Thymus (tissue), 11 donors: ENCODE results near the gene LYPD3. TPM values are rescaled to one million over a fixed set of nuclear protein-coding genes. Genes with fewer than 3 reads are reported as not detected.
"Not testable (repeated sequence)": the region's sequence is repeated elsewhere in the genome, so short reads cannot be mapped to it uniquely, and the experiment has no call there.

Source experiments
- DNase-seq, 9 donors: peaks; one replicate each; pipeline ENCODE4 v3.0.0-alpha.2; 2013; ENCODE audit warnings: low spot score in 9 of 9, low read depth in 6 of 9, missing footprints in 1 of 9
- H3K27ac ChIP-seq, 2 donors: one replicate each; pipeline ENCODE4 v1.5.1; 2013; ENCODE audit warnings: control low read depth in 1 of 2, low read depth in 1 of 2, low read length in 1 of 2, mild to moderate bottlenecking in 1 of 2, moderate library complexity in 1 of 2
- H3K27me3 ChIP-seq, 2 donors: one replicate each; pipeline ENCODE4 v1.5.1; 2013; ENCODE audit warnings: low read length in 1 of 2; ENCODE audit not compliant: control insufficient read depth in 2 of 2, insufficient read depth in 1 of 2
- H3K36me3 ChIP-seq, 2 donors: one replicate each; pipeline ENCODE4 v1.5.1; 2013; ENCODE audit warnings: low read length in 1 of 2, mild to moderate bottlenecking in 1 of 2, moderate library complexity in 1 of 2; ENCODE audit not compliant: control insufficient read depth in 2 of 2, insufficient read depth in 2 of 2
- H3K4me1 ChIP-seq, 2 donors: one replicate each; pipeline ENCODE4 v1.5.1; 2013; ENCODE audit warnings: low read length in 2 of 2; ENCODE audit not compliant: control insufficient read depth in 2 of 2, insufficient read depth in 2 of 2
- H3K4me3 ChIP-seq, 2 donors: one replicate each; pipeline ENCODE4 v1.5.1; 2013; ENCODE audit warnings: low read length in 2 of 2, control low read depth in 1 of 2, mild to moderate bottlenecking in 1 of 2
- H3K9me3 ChIP-seq, 2 donors: one replicate each; pipeline ENCODE4 v1.5.1; 2013; ENCODE audit warnings: low read length in 1 of 2, mild to moderate bottlenecking in 1 of 2; ENCODE audit not compliant: control insufficient read depth in 2 of 2, insufficient read depth in 1 of 2
- WGBS: extraction: QIAGEN DNeasy Blood & Tissue Kit; methylation state at CpG from one replicate; pipeline ENCODE4 v1.1.7; 2013; 5-methylcytosine and 5-hydroxymethylcytosine counted together
- polyA plus RNA-seq: library from polyadenylated mRNA; stranded (reverse); fragments of 200-250 nt; gene quantifications from one replicate; pipeline ENCODE4 v1.2.3, GENCODE V29; 2013
- total RNA-seq: library from RNA; stranded (reverse); fragments of 120-200 nt; gene quantifications from one replicate; pipeline ENCODE4 v1.2.4, GENCODE V29; 2013
- donor health status: healthy.

Gene LYPD3
- total and polyA plus RNA-seq, 2 donors, result 3.0 to 34.2 TPM

DNA sequence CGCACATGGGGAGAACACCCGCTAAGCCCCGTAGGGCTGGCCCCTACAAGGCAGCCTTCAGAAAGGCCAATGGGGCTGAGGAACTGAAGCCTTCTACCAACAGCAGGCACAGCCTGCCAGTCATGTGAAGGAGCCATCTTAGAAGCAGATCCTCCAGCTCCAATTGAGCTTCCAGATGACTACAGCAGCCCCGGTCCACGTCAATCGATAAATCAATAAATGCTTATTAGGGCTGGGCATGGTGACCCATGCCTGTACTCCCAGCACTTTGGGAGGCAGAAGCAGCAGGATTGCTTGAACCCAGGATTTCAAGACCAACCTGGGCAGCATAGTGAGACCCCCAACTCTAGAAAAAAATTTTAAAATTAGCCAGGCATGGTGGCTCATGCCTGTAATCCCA lies 27.7 kb downstream of the LYPD3 start:
- no peak for DNase-seq
- H3K4me3 ChIP-seq, result no peak overlapping the region
- H3K36me3 ChIP-seq, result no peaks in the 10 kb centered on the region
- no peaks in the 10 kb centered on the region for H3K9me3 ChIP-seq
- peaks cover 8 to 20% of the 10 kb centered on the region in 2 donors for H3K4me1 ChIP-seq
- H3K27me3 ChIP-seq, result no peaks in the 10 kb centered on the region
- H3K27ac ChIP-seq, result no peak overlapping the region
- 89% methylated on average over 6 of the region's 6 CpGs for WGBS

DNA sequence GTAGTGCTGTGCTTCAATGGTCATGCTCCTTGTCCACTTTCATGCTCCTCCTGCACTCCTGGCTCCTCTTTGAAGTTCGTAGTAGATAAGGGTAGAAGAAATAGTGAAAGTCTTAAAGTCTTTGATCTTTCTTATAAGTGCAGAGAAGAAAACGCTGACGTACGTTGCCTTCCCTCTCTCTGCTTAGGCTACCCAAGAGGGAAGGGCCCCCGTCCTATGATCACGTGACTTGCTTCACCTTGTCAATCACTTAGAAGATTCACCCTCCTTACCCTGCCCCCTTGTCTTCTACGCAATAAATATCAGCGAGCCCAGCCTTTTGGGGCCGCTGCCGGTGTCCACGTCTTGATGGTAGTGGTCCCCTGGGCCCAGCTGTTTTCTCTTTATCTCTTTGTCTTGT lies 28.1 kb downstream of the LYPD3 start:
- not testable (repeated sequence) for H3K27me3 ChIP-seq, H3K4me3 ChIP-seq, H3K9me3 ChIP-seq, H3K27ac ChIP-seq, DNase-seq, H3K36me3 ChIP-seq
- peaks cover 8 to 20% of the 10 kb centered on the region in 2 donors for H3K4me1 ChIP-seq
- WGBS, result 90% methylated on average over 11 of the region's 11 CpGs

DNA sequence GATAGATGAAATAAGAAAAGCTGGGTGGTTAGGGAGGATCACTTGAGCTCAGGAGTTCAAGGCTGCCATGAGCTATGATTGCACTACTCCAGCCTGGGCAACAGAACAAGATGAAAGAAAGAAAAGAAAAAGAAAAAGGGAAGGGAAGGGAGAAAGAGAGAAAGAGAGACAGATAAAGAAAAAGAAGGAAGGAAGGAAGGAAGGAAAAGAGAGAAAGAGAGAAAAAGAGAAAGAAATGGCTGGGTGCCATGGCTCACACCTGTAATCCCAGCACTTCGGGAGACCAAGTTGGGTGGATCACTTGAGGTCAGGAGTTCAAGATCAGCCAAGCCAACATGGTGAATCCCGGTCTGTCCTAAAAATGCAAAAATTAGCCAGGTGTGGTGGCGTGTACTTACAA lies 29.6 kb downstream of the LYPD3 start:
- Histone ChIP-seq H3K27me3 (no peaks in the 10 kb centered on the region), H3K9me3 (no peaks in the 10 kb centered on the region), H3K4me1 (peaks cover 8 to 20% of the 10 kb centered on the region in 2 donors), H3K27ac (no peak overlapping the region), H3K4me3 (no peak overlapping the region), H3K36me3 (no peaks in the 10 kb centered on the region)
- DNase-seq, result no peak
- 93% methylated on average over 3 of the region's 3 CpGs for WGBS

DNA sequence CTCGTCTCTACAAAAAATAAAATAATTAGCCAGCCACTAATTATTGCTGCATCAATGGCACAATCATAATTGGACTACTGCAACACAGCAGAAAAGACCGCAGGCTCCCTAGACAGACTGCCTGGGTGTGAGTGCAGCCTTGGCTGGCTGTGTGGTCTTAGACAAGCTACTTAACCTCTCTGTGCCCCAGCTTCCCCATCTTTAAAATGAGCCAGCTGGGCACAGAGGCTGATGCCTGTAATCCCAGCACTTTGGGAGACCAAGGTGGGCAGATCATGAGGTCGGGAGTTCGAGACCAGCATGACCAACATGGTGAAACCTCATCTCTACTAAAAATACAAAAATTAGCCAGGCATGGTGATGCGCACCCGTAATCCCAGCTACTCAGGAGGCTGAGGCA lies 31.7 kb downstream of the LYPD3 start:
- no peak for DNase-seq
- no peaks in the 10 kb centered on the region for H3K27me3 ChIP-seq
- peaks cover 6 to 12% of the 10 kb centered on the region in 2 donors for H3K4me1 ChIP-seq
- 98% methylated on average over 6 of the region's 6 CpGs for WGBS
- H3K4me3 ChIP-seq, result no peak overlapping the region
- H3K27ac ChIP-seq, result no peak overlapping the region
- no peaks in the 10 kb centered on the region for H3K36me3 ChIP-seq
- H3K9me3 ChIP-seq, result no peaks in the 10 kb centered on the region

DNA sequence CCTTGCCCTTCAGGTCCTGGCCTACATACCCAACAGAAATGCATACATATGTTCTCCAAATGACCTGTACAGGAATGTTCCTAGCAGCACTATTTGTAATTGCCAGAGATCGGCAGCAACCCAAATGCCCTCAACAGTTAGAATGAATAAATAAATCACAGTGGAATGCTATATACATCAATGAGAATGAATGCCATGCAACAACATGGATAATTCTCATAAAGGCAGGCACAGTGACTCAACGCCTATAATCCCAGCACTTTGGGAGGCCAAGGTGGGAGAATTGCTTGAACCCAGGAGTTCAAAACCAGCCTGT lies 32.1 kb downstream of the LYPD3 start:
- no peaks in the 10 kb centered on the region for H3K27me3 ChIP-seq
- WGBS, result over 99% methylated on average over 2 of the region's 2 CpGs
- H3K36me3 ChIP-seq, result no peaks in the 10 kb centered on the region
- H3K27ac ChIP-seq, result no peak overlapping the region
- no peak for DNase-seq
- H3K9me3 ChIP-seq, result no peaks in the 10 kb centered on the region
- no peak overlapping the region for H3K4me3 ChIP-seq
- H3K4me1 ChIP-seq, result peaks cover 2 to 9% of the 10 kb centered on the region in 2 donors

DNA sequence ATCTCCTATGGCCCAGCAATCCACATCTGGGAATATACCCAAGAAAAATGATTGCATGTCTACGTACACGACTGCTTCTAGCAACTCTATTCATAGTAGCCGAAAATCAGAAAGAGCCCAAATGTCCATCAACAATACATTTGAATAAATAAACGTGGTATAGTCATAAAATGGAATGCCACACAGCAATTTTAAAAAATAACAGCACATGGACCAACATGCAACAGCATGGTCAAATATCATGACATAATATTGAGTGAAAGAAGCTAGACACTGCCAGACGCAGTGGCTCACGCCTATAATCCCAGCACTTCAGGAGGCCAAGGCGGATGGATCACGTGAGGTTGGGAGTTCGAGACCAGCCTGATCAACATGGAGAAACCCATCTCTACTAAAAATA lies 34.4 kb downstream of the LYPD3 start:
- no peak for DNase-seq
- H3K36me3 ChIP-seq, result no peaks in the 10 kb centered on the region
- no peak overlapping the region for H3K27ac ChIP-seq
- 95% methylated on average over 9 of the region's 9 CpGs for WGBS
- H3K9me3 ChIP-seq, result no peaks in the 10 kb centered on the region
- no peaks in the 10 kb centered on the region for H3K4me1 ChIP-seq
- no peaks in the 10 kb centered on the region for H3K27me3 ChIP-seq
- no peak overlapping the region for H3K4me3 ChIP-seq

DNA sequence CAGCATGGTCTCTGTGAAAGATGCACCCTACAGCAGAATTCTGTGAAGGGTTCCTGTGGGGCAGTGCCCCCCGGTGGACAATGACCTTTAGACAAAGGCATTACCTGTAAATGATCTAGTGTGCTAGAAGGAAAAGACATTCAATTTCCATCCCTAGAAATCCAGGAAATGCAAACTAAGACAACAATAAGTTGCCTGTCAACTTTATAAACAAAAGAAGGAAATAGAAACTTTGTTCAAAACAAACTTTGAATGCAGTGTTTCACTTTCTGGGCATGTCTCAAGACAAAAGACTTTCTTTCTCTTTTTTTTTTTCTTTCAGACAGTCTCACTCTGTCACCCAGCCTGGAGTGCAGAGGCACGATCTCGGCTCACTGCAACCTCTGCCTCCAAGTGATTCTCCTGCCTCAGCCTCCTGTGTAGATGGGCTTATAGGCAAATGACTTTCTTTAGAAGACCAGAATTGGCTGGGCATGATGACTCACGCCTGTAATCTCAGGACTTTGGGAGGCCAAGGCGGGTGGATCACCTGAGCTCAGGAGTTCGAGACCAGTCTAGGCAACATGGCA lies 35.2 kb downstream of the LYPD3 start:
- 79% methylated on average over 6 of the region's 6 CpGs for WGBS
- Histone ChIP-seq H3K4me1 (no peaks in the 10 kb centered on the region), H3K9me3 (no peaks in the 10 kb centered on the region), H3K4me3 (no peak overlapping the region), H3K27me3 (no peaks in the 10 kb centered on the region), H3K27ac (no peak overlapping the region), H3K36me3 (no peaks in the 10 kb centered on the region)
- DNase-seq, result no peak

DNA sequence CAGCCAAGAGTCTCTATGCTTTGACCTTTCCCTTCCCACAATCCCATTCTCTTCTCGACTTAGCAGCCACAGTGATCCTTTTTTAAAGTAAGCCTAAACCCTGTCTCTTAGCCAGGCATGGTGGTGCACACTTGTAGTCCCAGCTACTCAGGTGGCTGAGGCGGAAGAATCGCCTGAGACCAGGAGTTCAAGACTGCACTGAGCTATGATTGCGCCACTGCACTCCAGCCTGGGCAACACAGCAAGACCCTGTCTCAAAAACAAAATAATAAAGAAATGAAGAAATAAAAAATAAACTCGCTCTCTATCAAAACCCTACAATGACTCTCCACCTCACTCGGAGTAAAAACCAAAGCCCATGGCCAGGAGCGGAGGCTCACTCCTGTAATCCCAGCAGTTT lies 36.0 kb downstream of the LYPD3 start:
- no peak for DNase-seq
- 94% methylated on average over 7 of the region's 7 CpGs for whole genome bisulfite sequencing
- no peaks in the 10 kb centered on the region for H3K36me3 ChIP-seq
- H3K4me3 ChIP-seq, result no peak overlapping the region
- no peaks in the 10 kb centered on the region for H3K27me3 ChIP-seq
- H3K27ac ChIP-seq, result no peak overlapping the region
- H3K4me1 ChIP-seq, result no peaks in the 10 kb centered on the region
- H3K9me3 ChIP-seq, result no peaks in the 10 kb centered on the region

DNA sequence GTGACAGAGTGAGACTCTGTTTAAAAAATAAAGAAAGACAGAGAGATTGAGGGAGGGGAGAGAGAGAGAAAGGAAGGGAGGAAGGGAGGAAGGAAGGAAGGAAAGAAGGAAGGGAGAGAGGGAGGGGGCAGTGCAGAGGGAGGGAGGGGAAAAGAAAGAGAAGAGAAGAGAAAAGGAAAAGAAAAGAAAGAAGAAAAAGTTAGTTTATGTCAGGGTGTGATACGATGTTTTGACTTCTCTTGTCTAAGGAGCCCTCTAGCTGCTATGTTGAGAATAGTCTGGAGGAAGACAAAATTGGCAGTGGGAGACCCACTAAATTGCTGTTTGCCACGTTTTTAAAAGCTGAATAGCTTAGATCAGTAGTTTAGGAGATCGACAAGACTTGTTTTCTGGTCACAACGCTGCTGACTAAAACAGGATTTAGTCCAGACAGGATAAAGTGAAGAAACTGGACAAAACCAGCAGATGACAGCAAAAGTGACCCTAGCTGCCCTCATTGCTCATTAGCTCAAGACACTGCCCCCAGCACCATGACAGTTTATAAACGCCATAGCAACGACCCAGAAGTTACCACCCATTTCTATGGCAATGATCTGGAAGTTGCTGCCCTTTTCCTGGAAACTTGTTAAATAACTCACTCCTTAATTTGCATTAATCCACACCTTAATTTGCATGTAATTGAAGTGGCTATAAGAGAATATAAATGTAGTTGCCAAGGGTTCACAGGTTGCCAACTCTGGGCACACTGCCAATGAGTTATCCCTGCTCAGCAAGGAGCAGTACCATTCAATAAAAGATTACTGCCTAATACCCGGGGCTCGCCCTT lies 39.6 kb downstream of the LYPD3 start:
- H3K9me3 ChIP-seq, result no peaks in the 10 kb centered on the region
- H3K4me3 ChIP-seq, result no peak overlapping the region
- 41% methylated on average over 8 of the region's 8 CpGs for WGBS
- H3K27me3 ChIP-seq, result no peaks in the 10 kb centered on the region
- H3K27ac ChIP-seq, result no peak overlapping the region
- no peaks in the 10 kb centered on the region for H3K36me3 ChIP-seq
- no peaks in the 10 kb centered on the region for H3K4me1 ChIP-seq
- peak in 1 of 9 donors; percentile 18 for DNase-seq
